Occipital lobe (tissue), 2 donors: ENCODE measurements around the gene TET3. TPM values are rescaled to one million over a fixed set of nuclear protein-coding genes. Genes with fewer than 3 reads are reported as not detected.

ENCODE experiments used
- DNase-seq: peaks from one replicate; lab custom pipeline; 2025; lab: John Stamatoyannopoulos, UW
- total RNA-seq: library from RNA; depleted of rRNA; stranded (reverse); fragments of >200 nt; gene quantifications from one replicate; pipeline ENCODE4 v1.2.3, GENCODE V29; 2014

Gene TET3
- total RNA-seq, 1 donor from 2014 or later: 20.9 TPM

- DNase-seq: no peak
Observed at GRCh38 chr2:74004212-74005182, 19.8 kb downstream of the TET3 start.

GRCh38 chr2:74005786-74006185 is 21.1 kb downstream of the TET3 start:
- DNase-seq: no peak

GRCh38 chr2:74006459-74006858 is 21.7 kb downstream of the TET3 start:
- no peak for DNase-seq

DNA sequence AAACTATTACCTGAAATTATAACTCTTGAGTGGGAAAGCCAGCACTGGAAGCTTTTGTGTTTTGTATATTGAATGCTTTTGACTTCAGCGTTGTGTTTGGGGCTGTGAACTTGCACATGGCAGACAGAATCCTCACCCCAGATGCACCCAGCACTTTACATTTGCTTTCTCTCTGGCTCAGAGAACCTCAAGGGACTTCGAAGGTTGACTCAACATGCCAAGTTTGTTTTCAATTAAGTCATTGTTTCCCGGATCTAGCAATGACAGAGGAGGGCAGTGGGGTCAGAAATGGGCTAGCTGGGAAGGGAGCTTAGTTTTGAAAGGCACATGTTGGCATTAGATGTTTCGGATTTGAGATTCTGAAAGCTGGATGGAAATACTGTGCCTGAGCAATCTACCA is 22.4 kb downstream of the TET3 start:
- no peak for DNase-seq

DNA sequence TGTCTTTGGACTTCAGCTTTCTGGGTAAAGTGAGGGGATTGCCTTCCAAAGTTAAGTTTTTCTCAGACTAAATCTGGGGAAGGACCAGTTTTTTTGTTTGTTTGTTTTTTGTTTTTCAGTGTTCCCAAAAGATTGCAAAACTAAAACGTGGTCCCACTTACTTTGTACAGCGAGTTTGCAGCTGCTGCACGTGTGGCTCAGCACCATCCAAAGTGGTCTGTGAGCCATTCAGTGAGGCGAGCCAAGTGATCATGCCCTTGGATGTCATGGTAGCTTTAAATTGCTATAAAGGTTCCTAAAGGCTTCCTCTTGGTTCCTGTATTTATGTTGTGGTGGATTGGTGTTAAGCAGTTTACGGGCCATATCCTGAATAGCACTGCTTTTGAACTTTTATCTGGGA is 23.0 kb downstream of the TET3 start:
- DNase-seq: no peak

DNA sequence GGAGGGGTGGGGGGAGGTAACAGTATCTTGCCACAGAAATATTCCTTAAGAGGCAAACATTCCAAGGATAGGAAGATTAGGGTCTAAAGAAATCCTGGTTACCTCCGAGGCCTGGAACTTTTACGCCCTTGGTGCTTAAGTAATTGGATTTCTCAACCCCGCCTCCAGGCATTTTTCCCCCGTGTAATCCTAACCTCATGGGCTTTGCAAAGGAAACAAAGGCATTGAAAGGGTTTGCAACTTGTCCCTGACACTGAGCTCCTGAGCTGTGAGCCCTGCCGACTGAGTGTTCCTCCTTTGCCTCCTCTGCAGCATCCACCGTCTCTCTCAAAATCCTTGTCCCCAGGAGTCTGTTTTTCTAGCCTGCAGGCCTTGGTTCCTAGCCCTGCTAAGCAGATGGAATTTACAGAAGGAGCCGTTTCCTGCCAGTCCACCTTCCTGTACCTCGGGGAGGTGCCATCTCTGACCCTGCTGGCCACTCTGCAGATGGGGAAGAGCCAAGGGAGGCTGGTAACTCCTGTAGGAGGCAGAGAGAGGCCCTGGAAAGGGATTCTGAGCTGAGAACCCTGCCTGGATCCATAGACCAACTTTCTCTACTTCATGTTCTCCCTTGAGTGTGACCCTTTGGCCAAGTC is 24.2 kb downstream of the TET3 start:
- no peak for DNase-seq

- no peak for DNase-seq
Observed at GRCh38 chr2:74009577-74009976, 24.9 kb downstream of the TET3 start.

- no peak for DNase-seq
Observed at GRCh38 chr2:74010087-74010541, 25.4 kb downstream of the TET3 start.

DNA sequence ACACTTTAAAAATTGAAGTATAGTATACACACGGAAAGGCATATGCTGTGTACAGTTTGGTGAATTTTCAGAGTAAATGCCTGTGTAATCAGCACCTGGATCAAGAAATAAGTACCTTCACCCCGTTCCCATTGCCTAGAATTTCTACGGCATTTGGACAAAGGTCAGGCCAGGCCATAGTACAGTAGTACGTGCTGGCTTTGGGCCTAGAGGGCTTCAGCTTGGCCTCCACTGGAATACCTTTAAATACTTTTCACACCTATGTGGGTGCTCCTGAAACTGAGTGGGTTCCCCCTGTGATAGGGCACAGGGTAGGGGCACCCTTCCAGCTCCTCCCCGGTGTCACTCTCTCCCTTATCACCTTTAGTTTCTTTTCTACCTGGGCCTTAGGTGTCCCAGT is 26.5 kb downstream of the TET3 start:
- no peak for DNase-seq

GRCh38 chr2:74014813-74015212 is 30.1 kb downstream of the TET3 start:
- DNase-seq: no peak

DNA sequence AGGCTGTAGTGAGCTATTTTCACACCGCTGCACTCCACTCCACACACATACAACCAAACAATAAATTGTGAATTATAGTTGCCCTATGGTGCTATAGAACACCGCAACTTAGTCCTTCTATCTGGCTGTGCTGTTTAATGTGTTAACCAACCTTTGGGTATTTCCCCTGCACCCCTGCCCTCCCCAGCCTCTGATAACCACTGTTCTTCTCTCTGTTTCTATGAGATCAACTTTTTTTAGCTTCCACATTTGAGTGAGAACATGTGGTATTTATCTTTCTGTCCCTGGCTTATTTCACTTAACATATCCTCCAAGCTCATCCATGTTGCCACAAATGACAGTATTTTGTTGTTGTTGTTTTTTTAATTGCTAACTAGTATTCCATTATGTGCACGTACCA is 32.5 kb downstream of the TET3 start:
- no peak for DNase-seq

DNA sequence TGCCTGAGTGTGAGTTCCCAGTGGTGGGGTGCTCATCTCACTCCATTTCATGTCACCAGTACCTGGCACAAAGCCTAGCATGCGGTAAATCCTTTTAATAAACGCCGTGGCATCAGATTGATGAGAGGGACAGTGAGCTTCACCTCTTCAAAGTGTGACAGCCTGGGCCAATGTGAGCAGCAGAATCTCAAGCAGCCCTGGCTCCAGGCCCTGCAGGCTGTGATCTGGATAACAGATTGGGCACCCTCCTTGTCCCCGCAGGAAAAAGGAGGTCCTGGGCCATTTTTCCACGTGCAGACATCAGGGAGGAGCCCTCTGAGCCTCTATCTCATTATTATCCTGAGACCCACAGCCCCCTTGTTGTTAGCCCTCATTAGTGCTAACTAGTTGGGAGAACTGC is 34.8 kb downstream of the TET3 start:
- no peak for DNase-seq

DNA sequence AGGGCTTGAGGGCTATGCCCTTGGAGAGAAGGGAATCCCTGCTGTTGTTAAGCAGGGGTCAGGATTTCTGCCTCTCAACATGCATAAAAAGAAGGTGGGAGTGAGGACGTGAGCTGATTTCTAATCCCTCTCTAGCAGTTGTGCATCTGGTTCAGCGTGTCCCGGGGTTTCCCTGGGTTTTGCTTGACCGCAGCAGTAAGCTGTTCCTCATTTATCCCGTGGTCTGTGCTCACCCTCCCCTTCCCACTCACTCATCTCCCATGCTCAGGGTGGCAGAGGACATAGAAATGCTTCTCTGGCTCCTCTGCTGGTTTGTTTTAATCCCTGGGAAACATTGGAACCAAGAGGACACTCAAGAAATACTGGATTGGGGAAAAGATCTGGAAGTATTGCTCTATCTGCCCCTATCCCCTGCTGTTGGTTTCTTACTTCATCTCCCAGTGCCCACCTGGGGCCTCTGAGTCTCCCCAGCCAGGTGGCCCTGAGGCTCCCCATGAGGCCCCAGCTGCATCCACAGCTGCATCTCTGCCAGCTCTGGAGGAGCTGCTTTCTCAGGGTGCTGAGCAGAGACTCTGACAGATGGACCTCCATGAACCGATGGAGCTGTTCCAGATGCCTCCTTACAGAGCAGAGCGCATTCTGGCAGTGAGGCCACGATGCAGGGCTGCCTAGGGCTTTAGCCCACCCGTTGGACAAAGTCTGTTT is 36.1 kb downstream of the TET3 start:
- DNase-seq: no peak

GRCh38 chr2:74021407-74021755 is 36.7 kb downstream of the TET3 start:
- no peak for DNase-seq

DNA sequence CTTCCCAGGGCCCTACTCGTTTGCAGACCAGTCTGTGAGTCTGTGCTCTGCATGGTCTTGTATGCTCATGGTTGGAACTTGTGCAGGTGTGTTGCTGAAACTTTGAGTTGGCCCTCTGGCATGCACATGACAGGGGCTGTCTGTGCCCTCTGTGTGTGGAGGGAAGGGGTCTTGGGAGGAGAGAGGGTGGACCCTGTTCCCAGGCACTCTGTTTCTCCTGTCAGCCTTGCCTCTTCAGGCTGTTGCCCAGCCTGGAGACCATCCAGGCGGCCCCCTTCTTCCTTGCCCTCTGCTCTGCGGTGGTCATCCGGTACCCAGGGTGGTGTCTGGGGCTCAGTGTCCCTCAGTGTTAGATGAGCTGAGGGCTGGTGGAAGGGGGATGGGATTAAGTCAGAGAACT is 39.5 kb downstream of the TET3 start:
- DNase-seq: no peak

DNA sequence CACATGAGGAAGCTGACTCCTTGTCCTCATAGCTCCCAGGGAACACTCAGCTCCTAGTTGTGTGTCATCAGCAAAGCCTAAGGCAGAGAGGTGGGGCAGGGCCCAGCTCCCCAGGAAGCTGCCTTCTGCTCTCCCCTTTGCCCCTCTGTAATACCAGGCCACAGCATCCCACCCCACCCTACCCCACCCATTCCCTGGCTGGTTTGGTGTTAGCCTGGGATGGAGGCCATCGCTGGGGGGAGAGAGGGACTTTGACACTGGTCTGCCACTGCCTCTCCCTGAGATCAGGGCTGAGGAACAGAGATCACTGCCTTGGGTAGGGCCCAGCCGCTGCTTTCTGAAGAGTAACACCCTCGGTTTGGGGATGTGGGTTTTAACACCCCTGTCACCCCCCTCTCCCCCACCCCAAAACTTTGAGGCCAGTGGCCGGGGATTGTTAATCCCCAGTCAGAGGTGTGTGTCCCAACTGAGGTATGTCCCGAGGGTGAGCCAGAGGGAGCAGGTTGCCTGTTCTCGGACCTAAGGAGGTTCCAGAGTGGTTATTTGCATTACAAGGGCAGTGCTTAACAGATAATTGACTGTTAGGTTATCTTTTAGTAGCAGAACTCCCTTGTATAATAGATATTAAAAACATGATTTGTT is 41.4 kb downstream of the TET3 start:
- DNase-seq: no peak

GRCh38 chr2:74026687-74027241 is 42.1 kb downstream of the TET3 start:
- DNase-seq: no peak

- no peak for DNase-seq
Observed at GRCh38 chr2:74027496-74027895, 42.8 kb downstream of the TET3 start.

DNA sequence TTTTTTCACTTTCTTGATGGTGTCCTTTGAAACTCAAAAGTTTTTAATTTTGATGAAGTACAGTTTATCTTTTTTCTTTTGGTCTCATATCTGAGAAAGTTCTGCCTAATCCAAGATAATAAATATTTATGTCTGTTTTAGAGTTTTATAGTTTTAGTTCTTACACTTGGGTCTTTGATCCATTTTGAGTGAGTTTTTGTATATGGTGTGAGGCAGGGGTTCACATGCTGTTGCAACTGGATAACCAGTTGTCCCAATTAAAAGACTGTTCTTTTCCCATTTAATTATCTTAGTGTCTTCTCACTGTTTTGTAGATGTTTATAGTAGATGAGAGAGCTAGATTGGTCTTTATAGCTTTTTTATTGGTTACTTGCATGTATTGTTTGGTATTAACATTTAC is 43.6 kb downstream of the TET3 start:
- no peak for DNase-seq

GRCh38 chr2:74028741-74029140 is 44.0 kb downstream of the TET3 start:
- DNase-seq: no peak

DNA sequence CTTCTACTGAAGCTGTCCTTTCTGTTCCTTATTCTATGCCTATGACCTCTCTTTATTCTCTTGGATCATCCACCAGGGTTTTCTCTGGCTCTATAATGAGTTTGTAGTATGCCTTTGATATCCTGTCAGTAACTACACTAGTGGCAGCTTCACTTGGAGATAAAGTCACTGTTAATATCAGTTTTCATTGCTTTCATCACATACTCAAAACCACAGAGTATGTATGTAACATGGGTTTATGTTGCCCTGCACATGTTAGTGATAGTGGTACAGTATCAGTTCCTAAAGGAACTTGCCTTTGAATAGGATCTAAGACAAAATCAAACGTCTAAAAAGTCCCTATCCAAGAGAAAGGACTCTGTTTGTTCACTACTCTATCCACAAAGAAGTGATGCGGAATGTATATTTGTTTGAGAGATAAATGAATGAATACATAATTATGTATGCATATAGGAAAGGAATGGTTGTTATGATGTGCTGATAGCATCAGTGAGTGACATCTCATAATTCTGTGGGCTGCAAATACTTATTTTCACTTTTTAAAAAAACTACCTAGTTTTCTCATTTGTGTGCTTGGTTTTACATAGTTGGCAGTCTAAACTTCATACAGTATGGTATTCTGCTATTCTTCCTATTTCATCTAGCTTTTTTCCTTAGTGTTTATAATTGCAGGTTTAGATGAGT is 45.1 kb downstream of the TET3 start:
- no peak for DNase-seq
